GM12891 (cell line): ENCODE results near the gene CAVIN1.

Source experiments
- PAX5 ChIP-seq: IDR thresholded peaks from 2 replicates; pipeline ENCODE4 v1.6.1; 2011; ENCODE audit warnings: low read length, moderate library complexity, mild to moderate bottlenecking; ENCODE audit not compliant: insufficient read depth, severe bottlenecking
- POLR2A ChIP-seq: IDR thresholded peaks from 2 replicates; pipeline ENCODE4 v1.6.1; 2011; ENCODE audit warnings: low read depth, low read length, control low read depth
- POLR2AphosphoS5 ChIP-seq: IDR thresholded peaks from 2 replicates; pipeline ENCODE4 v1.6.1; 2011; ENCODE audit warnings: low read depth, low read length, control low read depth
- SPI1 ChIP-seq: IDR thresholded peaks from 2 replicates; pipeline ENCODE4 v1.6.1; 2011; ENCODE audit warnings: low read depth, low read length, control low read depth
- TAF1 ChIP-seq: IDR thresholded peaks from 2 replicates; pipeline ENCODE4 v1.6.1; 2011; ENCODE audit warnings: low read depth, low read length, control low read depth

GRCh38 chr17:42457107-42457792, 34.2 kb upstream of the CAVIN1 start:
- TF ChIP-seq POLR2A (no peak), TAF1 (no peak), SPI1 (peak; percentile 90), POLR2AphosphoS5 (no peak), PAX5 (no peak)
